Activated CD4-positive, alpha-beta T cell treated with anti-CD3 and anti-CD28 coated beads, Interleukin-2, Interleukin-4, amounts not matched to agents 100 ng/mL and 50 ng/mL, durations not matched to agents 16 hours and 8 hours (primary cell): ENCODE data around the gene KCNG4.
A peak's percentile ranks its signal among the peaks of the same experiment; 100 is the strongest.

Experiments
- DNase-seq: peaks from one replicate; pipeline ENCODE4 v3.0.0-alpha.2; 2020; ENCODE audit warnings: low spot score

KCNG4 gene

GRCh38 chr16:84182680-84183571 lies 56.9 kb downstream of the KCNG4 start:
- DNase-seq: no peak

GRCh38 chr16:84182104-84182503 lies 57.7 kb downstream of the KCNG4 start:
- no peak for DNase-seq

GRCh38 chr16:84181144-84181915 lies 58.5 kb downstream of the KCNG4 start:
- no peak for DNase-seq

- no peak for DNase-seq
Observed at GRCh38 chr16:84180519-84181140, 59.2 kb downstream of the KCNG4 start.

GRCh38 chr16:84179612-84180320 lies 60.0 kb downstream of the KCNG4 start:
- DNase-seq: no peak

- no peak for DNase-seq
Observed at GRCh38 chr16:84178892-84179611, 60.8 kb downstream of the KCNG4 start.

- no peak for DNase-seq
Observed at GRCh38 chr16:84178146-84178765, 61.6 kb downstream of the KCNG4 start.

GRCh38 chr16:84177741-84178073 lies 62.1 kb downstream of the KCNG4 start:
- DNase-seq: no peak

- no peak for DNase-seq
Observed at GRCh38 chr16:84176192-84177053, 63.4 kb downstream of the KCNG4 start.

GRCh38 chr16:84175350-84176081 lies 64.3 kb downstream of the KCNG4 start:
- DNase-seq: peak; percentile 49

GRCh38 chr16:84174396-84174795 lies 65.4 kb downstream of the KCNG4 start:
- no peak for DNase-seq

- no peak for DNase-seq
Observed at GRCh38 chr16:84169765-84170310, 70.0 kb downstream of the KCNG4 start.
